Vagina (tissue), 2 donors: ENCODE data around the gene GSG1L.

ENCODE experiments used
- CTCF ChIP-seq, 3 experiments: fragments of 450-650 bp in 2 of 3; fragments of 200-600 bp in 1 of 3; sonication (generic) in 1 of 3; IDR thresholded peaks; one replicate each; pipeline ENCODE4 v1.5.1; 2017 to 2019; ENCODE audit warnings: antibody characterized with exemption in 3 of 3, mild to moderate bottlenecking in 2 of 3, moderate library complexity in 2 of 3
- POLR2AphosphoS5 ChIP-seq, 2 donors: sonication (generic); formaldehyde crosslinking; IDR thresholded peaks; one replicate each; pipeline ENCODE4 v1.9.0; 2017; ENCODE audit warnings: antibody characterized with exemption in 2 of 2, mild to moderate bottlenecking in 2 of 2, low read depth in 1 of 2; ENCODE audit not compliant: insufficient read depth in 1 of 2

DNA sequence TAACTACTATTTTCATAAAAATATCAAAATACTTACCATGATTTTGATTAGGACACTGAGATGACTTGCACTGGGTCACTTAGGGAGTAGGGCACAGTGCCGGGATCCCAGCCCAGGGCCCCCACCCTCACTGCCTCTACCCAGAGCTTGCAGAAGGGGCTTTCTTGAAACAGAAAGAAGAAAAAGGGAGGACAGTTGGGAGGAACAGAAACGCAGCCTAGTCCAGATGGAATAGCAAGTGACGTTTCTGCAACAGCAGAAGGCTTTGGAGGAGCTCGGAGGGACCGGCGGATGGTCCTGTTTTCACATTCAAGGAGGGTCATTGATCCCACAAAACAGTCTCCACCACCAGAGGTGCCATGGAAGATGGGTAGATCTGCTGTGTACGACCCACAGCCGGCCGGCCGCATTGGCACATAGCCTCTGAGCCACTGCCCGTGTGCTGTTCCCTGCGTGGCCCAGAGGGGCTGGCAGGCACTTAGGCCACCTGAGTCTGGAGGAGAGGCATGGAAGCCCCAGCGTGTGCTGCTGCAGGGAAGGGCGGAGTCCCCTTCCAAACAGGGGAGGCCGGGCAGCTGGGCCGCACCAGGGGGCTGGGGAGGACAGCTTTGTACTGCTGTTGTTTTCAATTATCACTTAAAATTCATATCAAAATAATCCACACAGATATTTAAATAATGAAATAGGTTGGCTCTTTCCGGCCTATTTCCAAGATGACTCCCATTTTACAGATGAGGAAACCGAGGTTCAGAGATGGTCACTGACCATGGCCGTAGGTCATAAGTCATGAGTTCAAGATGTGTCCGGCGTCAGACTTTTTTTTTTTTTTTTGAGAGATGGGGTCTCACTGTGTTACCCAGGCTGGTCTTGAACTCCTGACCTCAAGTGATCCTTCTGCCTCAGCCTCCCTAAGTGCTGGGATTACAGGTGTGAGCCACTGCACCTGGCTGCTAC lies 22.9 kb upstream of the GSG1L start:
- TF ChIP-seq CTCF (IDR thresholded peaks at IDR 0.05) (no peak), POLR2AphosphoS5 (IDR thresholded peaks at IDR 0.05; ENCODE audit: insufficient read depth in 1 of 2, low read depth in 1 of 2) (no peak)
